Mucosa of descending colon (tissue), 3 donors: ENCODE measurements around the gene ZC3H11A. TPM values are rescaled to one million over a fixed set of nuclear protein-coding genes. Genes with fewer than 3 reads are reported as not detected.
"Not testable (repeated sequence)": the region's sequence is repeated elsewhere in the genome, so short reads cannot be mapped to it uniquely, and the experiment has no call there.

ENCODE experiments used
- ATAC-seq: fragments of 200-7000 bp; cut with Tn5 transposase; one replicate; pipeline ENCODE4 v1.9.1; 2020; ENCODE audit warnings: mild to moderate bottlenecking, moderate library complexity
- DNase-seq, 3 donors: peaks; one replicate each; pipeline ENCODE4 v3.0.0-alpha.2; 2020
- H3K36me3 ChIP-seq: fragments of 200-600 bp; one replicate; pipeline ENCODE4 v1.8.0; 2021; ENCODE audit warnings: low read depth, mild to moderate bottlenecking
- H3K4me1 ChIP-seq: fragments of 200-600 bp; one replicate; pipeline ENCODE4 v1.8.0; 2021; ENCODE audit warnings: low read depth, mild to moderate bottlenecking
- H3K4me3 ChIP-seq: fragments of 200-600 bp; one replicate; pipeline ENCODE4 v1.8.0; 2021; ENCODE audit warnings: mild to moderate bottlenecking
- H3K9me3 ChIP-seq: fragments of 200-600 bp; one replicate; pipeline ENCODE4 v1.8.0; 2021; ENCODE audit warnings: mild to moderate bottlenecking
- CTCF ChIP-seq: fragments of 200-600 bp; IDR thresholded peaks from one replicate; pipeline ENCODE4 v1.8.0; 2022; ENCODE audit warnings: antibody characterized with exemption, mild to moderate bottlenecking
- intact Hi-C, 2 donors: fragments of 100-400 bp; cut with DNase I in 1 of 2; cut with micrococcal nuclease in 1 of 2; formaldehyde crosslinking; loops; one replicate each; pipeline versions ENCODE4 v1.11.0 to v1.11.1; 2022; cut with DNase I, micrococcal nuclease
- total RNA-seq, 3 donors: library from RNA; stranded (reverse); fragmentation: NEBNext Ultra II Directional in 2 of 3; extraction: Animal tissue kit (Norgen Biotek cat#: 25700) in 2 of 3; gene quantifications; one replicate each; pipeline versions ENCODE4 v1.2.1 to v1.2.4, GENCODE V29; 2021 to 2023
- donor health status: DM: no; HTN: no; CAD: no; lungs with moderate emphysema.
- donor health status: DM: no; HTN: no; CAD: no.
- donor health status: DM: no; HTN: yes; CAD: no.

ZC3H11A gene
- total RNA-seq, 3 donors from 2014 or later = 60.6 to 91.9 (median 61.4) TPM

GRCh38 chr1:203828503-203828902, 33.1 kb downstream of the ZC3H11A start:
- DNase-seq = no peak
- ATAC-seq = no peak
- H3K36me3 ChIP-seq = peaks cover 9% of the 10 kb centered on the region
- H3K4me3 ChIP-seq = no peak overlapping the region
- intact Hi-C loops = no loop called here
- H3K4me1 ChIP-seq = no peaks in the 10 kb centered on the region
- no peak for TF ChIP-seq CTCF
- H3K9me3 ChIP-seq = no peaks in the 10 kb centered on the region

GRCh38 chr1:203829247-203829646, 33.8 kb downstream of the ZC3H11A start:
- DNase-seq, H3K36me3 ChIP-seq, H3K4me3 ChIP-seq, ATAC-seq, intact Hi-C loops, H3K4me1 ChIP-seq, H3K9me3 ChIP-seq: not testable (repeated sequence)

GRCh38 chr1:203835476-203835875, 40.1 kb downstream of the ZC3H11A start:
- intact Hi-C loops = no loop called here
- TF ChIP-seq CTCF = no peak
- peaks cover 16% of the 10 kb centered on the region for H3K36me3 ChIP-seq
- ATAC-seq (no peak), DNase-seq (no peak)
- no peak overlapping the region for H3K4me3 ChIP-seq
- no peaks in the 10 kb centered on the region for H3K9me3 ChIP-seq
- H3K4me1 ChIP-seq = no peaks in the 10 kb centered on the region

GRCh38 chr1:203839081-203839480, 43.7 kb downstream of the ZC3H11A start:
- no peaks in the 10 kb centered on the region for H3K4me1 ChIP-seq
- H3K4me3 ChIP-seq = no peak overlapping the region
- no peak for ATAC-seq
- TF ChIP-seq CTCF = no peak
- DNase-seq = no peak
- intact Hi-C loops = no loop called here
- peaks cover 14% of the 10 kb centered on the region for H3K36me3 ChIP-seq
- H3K9me3 ChIP-seq = peaks cover 2% of the 10 kb centered on the region

- no peak for DNase-seq
- peaks cover 14% of the 10 kb centered on the region for H3K36me3 ChIP-seq
- peaks cover 2% of the 10 kb centered on the region for H3K9me3 ChIP-seq
- no peak for ATAC-seq
- intact Hi-C loops = no loop called here
- no peak overlapping the region for H3K4me3 ChIP-seq
- TF ChIP-seq CTCF = no peak
- no peaks in the 10 kb centered on the region for H3K4me1 ChIP-seq
Measured at GRCh38 chr1:203840208-203840808, 44.9 kb downstream of the ZC3H11A start.

GRCh38 chr1:203842559-203842876, 47.1 kb downstream of the ZC3H11A start:
- H3K4me1 ChIP-seq = no peaks in the 10 kb centered on the region
- peaks cover 16% of the 10 kb centered on the region for H3K36me3 ChIP-seq
- TF ChIP-seq CTCF = no peak
- H3K9me3 ChIP-seq = peaks cover 2% of the 10 kb centered on the region
- ATAC-seq = no peak
- H3K4me3 ChIP-seq = no peak overlapping the region
- intact Hi-C loops = no loop called here
- DNase-seq = no peak
